Stimulated activated CD8-positive, alpha-beta memory T cell treated with anti-CD3 and anti-CD28 coated beads, Interleukin-7, amount 100 ng/mL, for 48 hours (primary cell): ENCODE measurements around the gene ZNF827.
A peak's percentile ranks its signal among the peaks of the same experiment; 100 is the strongest.

Experiments used
- DNase-seq, 2 donors: peaks; one replicate each; pipeline ENCODE4 v3.0.0-alpha.2; 2020; ENCODE audit warnings: low read depth in 1 of 2; ENCODE audit errors: extremely low read depth in 1 of 2

The ZNF827 gene

DNA sequence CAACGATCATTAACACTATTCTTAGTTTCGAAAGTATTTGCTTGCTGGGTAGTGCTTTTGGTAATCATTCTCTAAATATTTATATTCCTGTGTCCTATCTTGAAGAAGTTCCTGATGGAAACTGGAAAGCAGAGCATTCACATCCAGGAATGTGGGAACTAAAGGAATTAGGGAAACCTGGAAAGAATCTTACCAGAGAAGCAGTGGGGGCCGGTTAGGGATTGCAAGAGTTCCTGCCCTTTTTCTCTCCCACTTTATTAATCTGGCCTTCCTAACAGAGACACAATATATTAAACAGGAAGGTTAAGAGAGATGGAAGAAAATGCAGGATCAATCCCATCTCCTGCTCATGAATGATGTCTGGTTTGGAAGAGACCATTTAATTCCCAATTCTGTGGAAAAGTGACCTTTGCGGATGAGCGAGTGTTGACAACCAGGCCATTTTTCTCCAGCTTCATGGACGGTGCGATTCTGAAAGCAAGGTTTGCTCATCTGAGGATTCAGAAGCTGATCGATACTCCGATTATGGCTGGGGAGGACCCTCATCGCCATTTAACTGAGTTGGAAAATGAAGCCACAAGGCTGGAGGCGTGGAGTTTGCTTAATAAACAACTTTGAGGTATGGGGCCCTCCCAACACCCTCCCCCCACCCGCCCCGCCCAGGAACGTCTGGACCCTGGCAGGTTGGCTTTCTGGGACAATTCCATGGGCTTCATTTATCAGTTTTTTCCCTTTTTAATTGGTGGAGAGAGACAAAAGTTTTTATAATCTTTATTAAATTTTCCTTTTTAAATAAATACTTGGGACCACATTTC is 206.4 kb downstream of the ZNF827 start:
- DNase-seq = no peak

GRCh38 chr4:145731028-145731427 is 207.6 kb downstream of the ZNF827 start:
- DNase-seq = no peak

- DNase-seq = no peak
Measured at GRCh38 chr4:145730026-145730425, 208.6 kb downstream of the ZNF827 start.

GRCh38 chr4:145723336-145723735 is 215.3 kb downstream of the ZNF827 start:
- DNase-seq = no peak

DNA sequence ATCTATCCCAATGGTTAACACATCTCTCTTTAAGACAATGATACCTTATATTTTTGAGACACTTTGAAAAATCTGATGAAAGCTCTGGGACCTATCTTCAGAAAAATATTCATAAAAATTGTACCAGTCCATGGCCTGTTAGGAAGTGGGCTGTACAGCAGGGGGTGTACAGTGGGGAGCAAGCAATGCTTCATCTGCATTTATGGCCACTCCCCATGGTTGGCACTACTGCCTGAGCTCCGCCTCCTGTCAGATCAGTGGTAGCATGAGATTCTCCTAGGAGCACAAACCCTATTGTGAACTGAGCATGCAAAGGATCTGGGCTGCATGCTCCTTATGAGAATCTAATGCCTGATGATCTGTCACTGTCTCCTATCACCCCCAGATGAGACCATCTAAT is 216.1 kb downstream of the ZNF827 start:
- DNase-seq = no peak

GRCh38 chr4:145720656-145721055 is 218.0 kb downstream of the ZNF827 start:
- DNase-seq = no peak

DNA sequence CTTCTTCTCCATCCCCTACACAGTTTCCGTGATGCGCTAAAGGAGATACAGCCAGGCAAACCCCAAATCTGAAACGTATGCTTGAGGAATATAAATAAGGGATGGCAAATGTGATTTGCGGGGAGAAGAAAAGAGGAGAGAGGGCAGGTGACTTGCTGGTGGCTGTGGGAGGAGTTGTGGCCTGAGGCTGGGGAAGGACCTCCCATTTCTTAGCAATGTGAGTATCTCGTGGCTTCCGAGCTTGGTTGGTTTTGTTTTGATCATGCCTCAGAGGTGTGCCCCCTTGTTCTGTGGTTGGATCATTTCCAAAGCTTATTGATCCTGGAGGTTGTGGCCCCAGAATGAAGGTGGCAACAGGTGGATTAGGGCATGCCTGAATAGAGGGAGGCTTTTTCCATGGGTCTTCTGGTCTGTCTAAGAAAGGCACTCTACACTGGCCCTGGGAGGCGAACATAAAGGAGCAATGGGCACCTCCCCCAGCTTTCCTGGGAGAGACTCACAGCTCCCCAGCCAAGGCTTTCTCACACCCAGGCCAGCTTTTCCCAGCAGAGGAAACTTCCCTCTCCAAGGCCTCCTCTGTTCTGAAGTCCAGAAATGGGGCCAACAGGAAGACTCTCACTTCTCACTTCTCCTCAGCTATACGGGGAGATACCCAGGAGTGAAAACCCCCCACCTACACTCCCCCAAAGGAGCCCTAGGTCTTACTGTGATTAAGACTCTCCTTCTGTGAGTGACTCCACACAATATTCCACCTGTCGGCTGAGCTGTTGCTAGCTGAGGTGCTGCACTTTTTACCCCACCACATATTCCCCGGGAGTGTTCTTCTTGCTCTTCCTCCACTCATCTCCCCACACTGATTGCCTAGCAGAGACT is 218.6 kb downstream of the ZNF827 start:
- peak in 1 of 2 donors; percentile 59 for DNase-seq

GRCh38 chr4:145716661-145717200 is 221.9 kb downstream of the ZNF827 start:
- DNase-seq = no peak

DNA sequence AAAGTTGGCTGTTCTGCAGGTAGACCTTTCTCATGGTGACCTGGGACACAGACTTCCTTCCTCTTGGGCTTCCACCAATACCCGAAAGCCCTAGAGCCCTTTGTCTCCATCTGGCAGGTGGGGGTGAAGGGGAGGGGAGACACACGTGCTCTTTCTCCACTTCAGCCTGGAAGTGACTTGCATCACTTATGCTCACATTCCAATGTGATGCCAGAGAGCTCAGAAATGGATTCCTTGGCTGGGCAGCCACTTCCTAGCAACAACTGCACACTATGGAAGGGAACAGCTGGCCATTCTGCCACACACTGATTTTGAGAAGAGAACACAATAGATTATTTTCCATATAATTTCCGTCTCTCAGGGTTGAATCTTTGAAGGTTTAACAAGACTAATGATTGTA is 222.4 kb downstream of the ZNF827 start:
- DNase-seq = no peak

- DNase-seq = peak in 1 of 2 donors; percentile 20
Measured at GRCh38 chr4:145709843-145710242, 228.8 kb downstream of the ZNF827 start.

DNA sequence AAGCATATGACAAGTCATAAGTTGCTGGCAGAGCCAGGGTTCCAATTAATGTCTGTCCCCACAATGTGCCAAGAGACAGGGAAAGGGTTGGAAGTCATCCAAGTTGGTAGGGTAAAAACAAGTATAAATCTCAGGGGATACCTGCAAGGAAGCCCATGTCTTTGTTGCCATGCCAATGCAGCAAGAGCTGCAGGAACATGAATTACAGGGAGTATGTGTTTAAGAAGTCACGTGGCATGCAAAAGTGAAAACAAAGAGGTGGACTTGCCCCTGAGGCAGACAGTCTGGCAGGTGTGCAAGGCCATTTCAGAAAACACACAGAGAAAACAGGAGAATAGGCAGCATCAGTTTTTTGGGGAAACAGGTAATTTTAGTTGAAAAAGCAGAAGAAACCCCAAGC is 229.3 kb downstream of the ZNF827 start:
- DNase-seq = no peak
